Retinal pigment epithelial cell (primary cell): Measurements from ENCODE around the gene PDCL3.

ENCODE experiments used
- DNase-seq: peaks from one replicate; pipeline ENCODE4 v3.0.0-alpha.2; 2010; ENCODE audit warnings: low read depth
- H3K4me3 ChIP-seq: 2 replicates; pipeline ENCODE4 v1.5.1; 2011; ENCODE audit warnings: mild to moderate bottlenecking, low read length, control low read depth, moderate library complexity
- TF ChIP-seq, protein P1 (sequence below): conservative IDR thresholded peaks from 2 replicates; pipeline ENCODE4 v1.5.1; 2011; ENCODE audit warnings: low read depth, low read length, control low read depth, inconsistent platforms

Gene PDCL3

DNA sequence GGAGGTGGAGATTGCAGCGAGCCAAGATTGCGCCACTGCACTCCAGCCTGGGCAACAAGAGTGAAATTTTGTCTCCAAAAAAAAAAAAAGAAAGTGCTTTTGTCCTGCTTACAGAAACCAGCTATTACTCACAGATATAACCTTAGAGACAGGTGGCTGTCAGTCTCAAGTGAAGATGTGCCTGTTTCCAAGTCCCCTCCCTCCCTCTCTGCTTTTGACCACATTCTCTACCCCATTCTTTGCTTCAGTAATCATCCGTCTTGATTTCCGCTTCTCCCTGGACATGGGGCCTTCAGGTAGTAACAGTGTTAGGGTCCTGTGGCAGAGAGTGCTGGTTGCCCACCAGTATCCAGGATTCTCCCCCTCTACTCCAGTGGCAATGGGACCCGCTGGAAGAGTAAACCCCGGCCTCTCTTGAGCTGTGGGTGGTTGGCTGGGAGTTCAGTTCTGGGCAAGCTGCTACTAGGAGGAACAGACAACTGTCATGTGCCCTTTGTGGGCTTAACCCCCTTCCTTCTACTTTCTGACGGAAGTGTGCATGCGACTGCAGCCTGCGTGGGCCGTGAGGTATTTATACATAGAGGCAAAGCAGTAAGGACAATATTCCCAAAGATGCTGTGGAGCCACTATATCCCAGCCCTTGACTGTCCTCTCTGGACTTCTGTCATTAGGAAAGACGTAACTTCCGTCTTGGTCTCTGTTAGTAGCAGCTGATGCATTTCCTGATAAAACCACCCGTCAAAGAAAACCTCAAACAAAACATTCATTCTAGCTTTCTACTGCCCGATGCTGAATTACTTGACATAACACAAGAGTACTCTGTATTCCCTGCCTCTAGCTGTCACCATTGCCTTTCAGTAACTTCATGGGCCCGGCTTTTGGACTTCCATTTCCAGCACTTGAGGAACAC lies 17.8 kb downstream of the PDCL3 start:
- TF ChIP-seq, protein P1, sequence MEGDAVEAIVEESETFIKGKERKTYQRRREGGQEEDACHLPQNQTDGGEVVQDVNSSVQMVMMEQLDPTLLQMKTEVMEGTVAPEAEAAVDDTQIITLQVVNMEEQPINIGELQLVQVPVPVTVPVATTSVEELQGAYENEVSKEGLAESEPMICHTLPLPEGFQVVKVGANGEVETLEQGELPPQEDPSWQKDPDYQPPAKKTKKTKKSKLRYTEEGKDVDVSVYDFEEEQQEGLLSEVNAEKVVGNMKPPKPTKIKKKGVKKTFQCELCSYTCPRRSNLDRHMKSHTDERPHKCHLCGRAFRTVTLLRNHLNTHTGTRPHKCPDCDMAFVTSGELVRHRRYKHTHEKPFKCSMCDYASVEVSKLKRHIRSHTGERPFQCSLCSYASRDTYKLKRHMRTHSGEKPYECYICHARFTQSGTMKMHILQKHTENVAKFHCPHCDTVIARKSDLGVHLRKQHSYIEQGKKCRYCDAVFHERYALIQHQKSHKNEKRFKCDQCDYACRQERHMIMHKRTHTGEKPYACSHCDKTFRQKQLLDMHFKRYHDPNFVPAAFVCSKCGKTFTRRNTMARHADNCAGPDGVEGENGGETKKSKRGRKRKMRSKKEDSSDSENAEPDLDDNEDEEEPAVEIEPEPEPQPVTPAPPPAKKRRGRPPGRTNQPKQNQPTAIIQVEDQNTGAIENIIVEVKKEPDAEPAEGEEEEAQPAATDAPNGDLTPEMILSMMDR, result no peak
- DNase-seq, result no peak
- H3K4me3 ChIP-seq, result no peak overlapping the region

- TF ChIP-seq, protein P1, result no peak
- no peak for DNase-seq
- H3K4me3 ChIP-seq, result no peak overlapping the region
Observed at GRCh38 chr2:100581277-100581612, 18.5 kb downstream of the PDCL3 start.

DNA sequence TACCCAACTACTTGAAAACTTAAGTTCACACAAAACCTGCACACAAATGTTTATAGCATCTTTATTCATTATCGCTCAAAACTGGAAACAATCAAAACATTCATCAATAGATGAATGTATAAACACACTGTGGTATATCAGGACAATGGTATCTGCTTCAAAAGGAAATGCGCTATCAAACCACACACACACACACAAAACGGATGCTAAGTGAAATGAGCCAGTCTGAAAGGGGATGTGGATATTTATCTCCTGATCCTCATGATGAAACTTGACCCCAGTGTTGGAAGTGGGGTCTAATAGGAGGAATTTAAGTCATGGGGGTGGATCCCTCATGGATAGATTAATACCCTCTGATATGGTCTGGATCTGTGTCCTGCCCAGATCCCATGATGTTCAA lies 22.0 kb downstream of the PDCL3 start:
- H3K4me3 ChIP-seq, result no peak overlapping the region
- TF ChIP-seq, protein P1, result no peak
- no peak for DNase-seq

DNA sequence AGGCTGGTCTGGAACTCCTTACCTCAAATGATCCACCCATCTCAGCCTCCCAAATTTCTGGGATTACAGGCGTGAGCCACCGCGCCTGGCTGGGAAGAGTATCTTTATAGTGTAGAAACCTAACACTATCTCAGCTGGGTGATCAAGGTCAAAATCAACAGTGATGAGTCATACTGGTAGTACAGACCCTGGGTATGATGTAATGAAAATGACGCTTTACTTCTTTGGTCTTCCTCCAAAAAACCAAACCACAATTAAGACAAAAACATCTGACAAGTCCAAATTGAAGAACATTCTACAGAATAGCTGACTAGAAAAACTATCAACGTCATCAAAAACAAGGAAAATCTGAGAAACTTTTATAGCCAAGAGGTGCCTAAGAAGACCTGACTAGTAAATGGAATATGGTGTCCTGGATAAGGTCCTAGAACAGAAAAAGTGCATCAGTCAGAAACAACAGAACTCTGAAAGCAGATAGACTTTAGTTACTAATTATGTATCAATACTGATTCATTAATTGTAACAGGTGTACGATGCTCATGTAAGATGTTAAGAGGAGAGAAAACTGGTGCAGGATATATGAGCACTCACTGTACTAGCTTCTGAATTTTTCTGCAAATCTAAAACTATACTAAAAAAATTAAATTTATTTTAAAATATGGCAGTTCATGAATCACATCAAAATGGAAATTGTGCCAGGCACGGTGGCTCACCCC lies 25.4 kb downstream of the PDCL3 start:
- H3K4me3 ChIP-seq, result no peak overlapping the region
- TF ChIP-seq, protein P1, result no peak
- DNase-seq, result peak; percentile 23

GRCh38 chr2:100589527-100589926 lies 26.7 kb downstream of the PDCL3 start:
- DNase-seq, result no peak
- TF ChIP-seq, protein P1, result no peak
- no peak overlapping the region for H3K4me3 ChIP-seq

- TF ChIP-seq, protein P1, result no peak
- no peak for DNase-seq
- no peak overlapping the region for H3K4me3 ChIP-seq
Observed at GRCh38 chr2:100592226-100592625, 29.4 kb downstream of the PDCL3 start.
